HG03342 (cell line): Measurements from ENCODE around the gene IGSF3.

Experiments
- ATAC-seq: cut with Tn5 transposase; IDR thresholded peaks from one replicate; pipeline ENCODE4 v1.9.1; 2021; ENCODE audit warnings: mild to moderate bottlenecking, moderate library complexity; ENCODE audit not compliant: unreplicated experiment

Gene IGSF3

GRCh38 chr1:116686723-116687352 is 19.3 kb upstream of the IGSF3 start:
- no peak for ATAC-seq

- ATAC-seq = no peak
Measured at GRCh38 chr1:116686175-116686574, 18.6 kb upstream of the IGSF3 start.

GRCh38 chr1:116684575-116684974 is 17.0 kb upstream of the IGSF3 start:
- ATAC-seq = no peak

- ATAC-seq = no peak
Measured at GRCh38 chr1:116682641-116683221, 15.2 kb upstream of the IGSF3 start.

- ATAC-seq = no peak
Measured at GRCh38 chr1:116681343-116681899, 13.9 kb upstream of the IGSF3 start.

- ATAC-seq = no peak
Measured at GRCh38 chr1:116680752-116681151, 13.2 kb upstream of the IGSF3 start.

- no peak for ATAC-seq
Measured at GRCh38 chr1:116679828-116680628, 12.5 kb upstream of the IGSF3 start.

- ATAC-seq = no peak
Measured at GRCh38 chr1:116679091-116679827, 11.7 kb upstream of the IGSF3 start.

- no peak for ATAC-seq
Measured at GRCh38 chr1:116678732-116679090, 11.2 kb upstream of the IGSF3 start.

GRCh38 chr1:116677474-116678062 is 10.0 kb upstream of the IGSF3 start:
- ATAC-seq = no peak

GRCh38 chr1:116676291-116676690 is 8.8 kb upstream of the IGSF3 start:
- no peak for ATAC-seq

GRCh38 chr1:116674751-116675150 is 7.2 kb upstream of the IGSF3 start:
- ATAC-seq = no peak

GRCh38 chr1:116674011-116674531 is 6.5 kb upstream of the IGSF3 start:
- no peak for ATAC-seq

- ATAC-seq = no peak
Measured at GRCh38 chr1:116671912-116672311, 4.4 kb upstream of the IGSF3 start.

- no peak for ATAC-seq
Measured at GRCh38 chr1:116671072-116671760, 3.7 kb upstream of the IGSF3 start.

- ATAC-seq = no peak
Measured at GRCh38 chr1:116668277-116668676, 744 bp upstream of the IGSF3 start.

GRCh38 chr1:116667078-116667574 is 407 bp downstream of the IGSF3 start:
- ATAC-seq = no peak

- ATAC-seq = no peak
Measured at GRCh38 chr1:116666187-116667077, 1.1 kb downstream of the IGSF3 start.

- no peak for ATAC-seq
Measured at GRCh38 chr1:116664978-116665371, 2.6 kb downstream of the IGSF3 start.
